Cardiac fibroblast (primary cell): ENCODE results near the gene TPGS1.
A peak's percentile ranks its signal among the peaks of the same experiment; 100 is the strongest.

Experiments
- DNase-seq, 2 donors: peaks; one replicate each; pipeline versions ENCODE4 v3.0.0 to v3.0.0-alpha.2; 2010; ENCODE audit warnings: low read depth in 2 of 2
- H3K4me3 ChIP-seq, 2 donors: replicated peaks in 1 of 2; 1 replicate in 1 of 2; 2 replicates in 1 of 2; pipeline ENCODE4 v1.5.1; 2011; ENCODE audit warnings: low read depth in 2 of 2, low read length in 2 of 2, mild to moderate bottlenecking in 2 of 2, moderate library complexity in 1 of 2
- CTCF ChIP-seq: IDR thresholded peaks from one replicate; pipeline ENCODE4 v1.5.1; 2011; ENCODE audit warnings: low read depth, mild to moderate bottlenecking, low read length, inconsistent platforms

Gene TPGS1

GRCh38 chr19:506404-507285, 652 bp upstream of the TPGS1 start:
- TF ChIP-seq CTCF: peak; percentile 99
- DNase-seq: peak; percentile 100
- peak overlapping the region; percentile 82 to 96 for H3K4me3 ChIP-seq

DNA sequence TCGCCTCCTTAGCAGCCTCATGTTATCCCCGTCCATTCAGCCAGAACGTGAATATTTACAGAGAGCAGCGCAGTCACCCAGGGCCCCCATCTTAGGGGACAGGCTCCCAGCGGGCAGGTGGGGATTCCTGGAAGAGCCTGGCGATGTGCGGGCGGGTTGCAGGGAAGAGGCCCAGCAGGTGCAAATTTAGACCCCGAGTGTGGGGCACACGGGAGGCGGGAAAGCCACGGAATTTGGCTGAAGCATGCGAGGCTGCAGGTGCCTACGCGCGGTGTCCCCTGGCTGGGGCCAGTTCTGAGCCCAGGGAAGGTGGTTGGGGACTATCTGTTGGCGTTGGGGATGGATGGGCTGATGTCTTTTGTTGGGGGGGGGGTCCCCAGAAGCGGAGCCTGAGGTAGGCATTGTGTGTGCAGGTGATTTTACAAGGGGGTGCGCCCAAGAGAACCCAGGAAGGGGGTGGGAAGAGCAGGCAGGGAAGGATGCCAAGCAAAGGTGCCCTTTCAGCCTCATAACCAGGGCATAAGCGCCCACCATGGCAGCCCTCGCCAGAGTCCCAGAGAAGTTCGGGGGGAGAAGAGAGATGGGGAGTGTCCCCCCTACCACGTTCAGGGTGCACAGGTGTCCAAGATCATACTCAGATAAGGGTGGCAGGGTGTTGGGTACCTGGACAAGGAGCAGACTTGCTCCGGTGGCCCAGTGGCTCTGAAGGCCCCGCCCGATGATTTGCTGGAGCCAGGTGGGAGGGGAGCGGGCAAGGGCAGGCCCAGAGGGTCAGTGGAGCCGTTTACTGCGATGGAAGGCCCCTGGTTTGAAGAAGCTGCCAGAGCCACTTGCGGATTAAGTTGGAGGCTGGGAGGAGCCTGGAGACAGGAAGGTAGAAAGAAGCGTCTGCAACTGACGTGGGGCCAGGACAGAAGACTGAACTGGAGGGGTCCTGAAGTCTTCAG, 1.2 kb downstream of the TPGS1 start:
- TF ChIP-seq CTCF: no peak
- no peak for DNase-seq
- H3K4me3 ChIP-seq: peak overlapping the region; percentile 82 to 96

- no peak overlapping the region for H3K4me3 ChIP-seq
- TF ChIP-seq CTCF: peak; percentile 99
These were observed 3.4 kb downstream of the TPGS1 start for GRCh38 chr19:510606-511100.

GRCh38 chr19:511101-511851, 4.0 kb downstream of the TPGS1 start:
- peak; percentile 42 to 64 for DNase-seq
- no peak overlapping the region for H3K4me3 ChIP-seq
- TF ChIP-seq CTCF: no peak

More at GRCh38 chr19:510606-511100, 3.4 kb downstream of the TPGS1 start:
- peak; percentile 89 to 90 for DNase-seq

GRCh38 chr19:512547-513365, 5.5 kb downstream of the TPGS1 start:
- TF ChIP-seq CTCF: no peak
- no peak for DNase-seq
- no peak overlapping the region for H3K4me3 ChIP-seq
